ENCODE results near the gene MEX3C.

GRCh38 chr18:51195086-51195450 lies 2.4 kb downstream of the MEX3C start:
- no peak for TF ChIP-seq ZFX (IDR thresholded peaks at IDR 0.05)
- TF ChIP-seq CTCF (conservative IDR thresholded peaks at IDR 0.05): no peak
